ENCODE results near the gene SLITRK1.

DNA sequence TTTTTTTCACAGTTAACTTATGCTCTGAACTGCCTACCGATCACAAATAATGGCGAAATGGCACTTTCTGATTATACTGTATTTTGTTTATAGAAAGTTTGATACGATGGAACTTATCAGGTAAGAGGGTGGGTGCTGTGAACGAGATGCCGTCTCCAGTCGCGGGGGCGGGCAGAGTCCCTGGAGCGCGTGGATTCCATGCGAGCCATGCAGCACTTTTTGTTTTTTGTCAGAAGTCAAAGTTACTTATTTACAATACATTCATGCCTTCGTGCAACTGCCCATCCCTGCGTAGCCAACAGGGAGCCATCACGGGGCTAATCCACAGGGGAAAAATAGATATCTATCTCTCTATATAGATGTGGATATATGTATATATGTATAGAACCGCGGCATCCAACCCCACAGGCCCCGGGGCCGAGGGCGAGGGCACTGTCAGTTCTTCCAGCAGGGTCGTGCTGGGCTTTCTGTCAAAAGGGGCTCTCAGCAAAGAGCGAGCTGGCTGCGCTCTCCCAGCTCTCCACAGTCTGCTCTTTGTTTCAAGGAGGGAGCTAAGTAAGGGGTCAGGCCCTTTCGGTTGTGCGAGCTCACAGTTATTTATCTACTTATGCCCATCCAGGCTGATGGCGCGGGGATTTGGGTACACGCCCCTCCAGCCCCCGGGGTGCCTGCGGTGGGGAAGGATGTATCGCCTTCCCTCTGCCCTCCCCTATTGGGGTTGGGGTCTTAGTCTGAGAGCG lies 3.4 kb downstream of the SLITRK1 start:
- TF ChIP-seq, protein P1, sequence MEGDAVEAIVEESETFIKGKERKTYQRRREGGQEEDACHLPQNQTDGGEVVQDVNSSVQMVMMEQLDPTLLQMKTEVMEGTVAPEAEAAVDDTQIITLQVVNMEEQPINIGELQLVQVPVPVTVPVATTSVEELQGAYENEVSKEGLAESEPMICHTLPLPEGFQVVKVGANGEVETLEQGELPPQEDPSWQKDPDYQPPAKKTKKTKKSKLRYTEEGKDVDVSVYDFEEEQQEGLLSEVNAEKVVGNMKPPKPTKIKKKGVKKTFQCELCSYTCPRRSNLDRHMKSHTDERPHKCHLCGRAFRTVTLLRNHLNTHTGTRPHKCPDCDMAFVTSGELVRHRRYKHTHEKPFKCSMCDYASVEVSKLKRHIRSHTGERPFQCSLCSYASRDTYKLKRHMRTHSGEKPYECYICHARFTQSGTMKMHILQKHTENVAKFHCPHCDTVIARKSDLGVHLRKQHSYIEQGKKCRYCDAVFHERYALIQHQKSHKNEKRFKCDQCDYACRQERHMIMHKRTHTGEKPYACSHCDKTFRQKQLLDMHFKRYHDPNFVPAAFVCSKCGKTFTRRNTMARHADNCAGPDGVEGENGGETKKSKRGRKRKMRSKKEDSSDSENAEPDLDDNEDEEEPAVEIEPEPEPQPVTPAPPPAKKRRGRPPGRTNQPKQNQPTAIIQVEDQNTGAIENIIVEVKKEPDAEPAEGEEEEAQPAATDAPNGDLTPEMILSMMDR (IDR thresholded peaks at IDR 0.05; ENCODE audit: low read length) = no peak
- TF ChIP-seq EZH2 (optimal IDR thresholded peaks at IDR 0.05; ENCODE audit: low read depth, low read length) (no peak), EZH2phosphoT487 (IDR thresholded peaks at IDR 0.05; ENCODE audit: low read length) (no peak)

Measured in MM.1S (cell line).